NCI-H345 treated with DMSO at 0.1 percent for 48 hours (cell line): ENCODE data around the gene LRRC53.

Source experiments
- DNase-seq: peaks from one replicate; lab custom pipeline; 2025; ENCODE audit not compliant: unreplicated experiment; lab: John Stamatoyannopoulos, UW

The LRRC53 gene, protein sequence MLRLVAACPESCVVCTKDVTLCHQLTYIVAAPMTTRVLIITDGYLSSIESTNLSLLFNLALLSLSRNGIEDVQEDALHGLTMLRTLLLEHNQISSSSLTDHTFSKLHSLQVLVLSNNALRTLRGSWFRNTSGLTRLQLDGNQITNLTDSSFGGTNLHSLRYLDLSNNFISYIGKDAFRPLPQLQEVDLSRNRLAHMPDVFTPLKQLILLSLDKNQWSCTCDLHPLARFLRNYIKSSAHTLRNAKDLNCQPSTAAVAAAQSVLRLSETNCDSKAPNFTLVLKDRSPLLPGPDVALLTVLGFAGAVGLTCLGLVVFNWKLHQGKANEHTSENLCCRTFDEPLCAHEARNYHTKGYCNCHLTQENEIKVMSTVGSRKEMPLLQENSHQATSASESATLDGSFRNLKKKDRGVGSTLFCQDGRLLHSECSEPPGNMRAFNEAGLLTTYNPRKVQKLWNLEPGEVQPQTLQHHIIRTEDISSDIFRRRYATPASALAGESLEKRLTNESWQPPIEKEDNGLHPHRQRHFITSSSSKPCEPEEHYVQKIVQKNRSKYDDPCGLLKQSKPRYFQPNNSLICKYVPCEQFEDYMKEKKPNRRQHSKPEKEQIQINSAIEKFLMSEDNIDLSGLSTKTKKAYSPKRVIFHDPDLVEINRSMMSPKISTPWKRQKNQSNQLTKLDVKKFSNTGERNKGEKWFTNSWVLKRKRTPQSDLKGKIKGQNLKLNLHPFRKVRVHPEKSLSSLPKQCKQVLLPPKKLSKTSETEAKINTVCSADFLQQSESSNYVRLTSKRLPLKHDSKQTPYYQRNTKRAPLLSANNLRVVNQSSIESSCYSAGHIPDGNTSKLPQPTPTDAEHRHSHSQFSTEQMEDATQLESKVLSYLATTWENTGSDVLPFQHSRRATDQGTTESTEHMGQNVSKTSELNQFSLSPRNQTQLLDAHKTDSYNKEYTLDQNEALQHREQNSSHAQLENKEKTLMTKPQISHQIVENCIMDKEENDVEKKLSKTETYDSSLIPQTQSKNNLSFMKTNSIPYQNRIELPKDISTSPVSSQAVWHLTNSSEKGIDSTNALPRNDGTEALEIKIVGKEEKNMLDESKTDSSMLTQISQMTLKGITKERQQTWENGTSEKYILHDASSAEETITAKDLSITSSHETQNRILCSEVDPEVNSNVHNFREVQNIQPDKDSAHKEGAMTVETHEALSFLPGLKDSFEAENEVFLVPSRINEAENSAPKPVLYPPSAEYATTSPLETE

DNA sequence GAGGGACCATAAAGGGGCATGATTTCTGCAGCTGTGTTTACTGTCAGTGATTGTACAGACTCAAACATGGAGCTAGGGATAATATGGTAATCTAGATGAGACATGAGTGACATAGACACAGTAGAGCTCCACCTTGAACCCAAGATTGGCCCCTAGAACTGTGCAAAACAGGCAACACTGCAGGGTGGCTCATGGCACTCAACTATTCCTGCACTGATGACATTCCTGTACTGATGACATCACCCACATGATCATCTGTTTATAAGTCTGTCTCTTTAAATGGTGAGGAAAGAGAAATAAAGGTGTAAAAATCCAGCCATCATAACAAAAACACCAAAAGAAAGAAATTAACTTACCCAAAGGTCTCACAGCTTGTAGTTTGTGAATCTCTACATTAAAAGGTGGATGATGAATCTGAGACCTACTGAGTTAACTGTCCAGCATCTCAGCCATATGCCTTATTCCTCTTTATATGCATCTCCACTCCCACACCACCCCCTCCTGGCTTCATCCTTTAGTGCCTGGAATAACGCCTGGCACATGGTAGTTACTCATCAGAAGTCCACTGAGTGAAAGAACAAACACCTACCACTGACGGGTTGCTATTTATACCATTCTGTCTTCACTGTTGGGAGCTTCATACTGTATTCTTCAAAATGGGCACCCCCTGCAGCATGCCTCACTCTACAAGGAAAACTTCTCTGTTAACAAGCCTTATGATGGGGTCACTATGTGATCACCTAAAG lies at the start of gene LRRC53:
TSS of gene LRRC53 (minus strand) at position 442 of the 746 bp plus-strand sequence. CDS start 29,262 bp downstream, outside the sequence.
- no peak for DNase-seq

DNA sequence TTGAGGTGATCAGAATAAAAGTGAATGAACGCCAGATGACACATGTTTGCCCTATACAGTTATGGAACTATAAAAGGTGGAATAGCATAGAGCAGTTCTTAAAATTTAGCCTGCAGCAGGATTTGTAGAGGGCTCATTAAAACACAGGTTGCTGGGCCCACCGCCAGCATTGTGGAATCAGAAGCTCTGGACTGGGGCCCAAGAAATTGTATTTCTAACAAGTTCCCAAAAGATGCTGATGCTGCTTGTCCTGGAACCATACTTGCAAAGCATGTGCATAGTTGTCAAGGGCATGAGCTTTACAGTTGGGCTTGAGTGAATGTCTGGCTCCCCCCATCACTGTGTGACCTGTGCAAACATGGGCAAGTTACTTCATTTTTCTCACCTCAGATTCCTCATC lies 37.5 kb upstream of the LRRC53 start:
- DNase-seq, result no peak

DNA sequence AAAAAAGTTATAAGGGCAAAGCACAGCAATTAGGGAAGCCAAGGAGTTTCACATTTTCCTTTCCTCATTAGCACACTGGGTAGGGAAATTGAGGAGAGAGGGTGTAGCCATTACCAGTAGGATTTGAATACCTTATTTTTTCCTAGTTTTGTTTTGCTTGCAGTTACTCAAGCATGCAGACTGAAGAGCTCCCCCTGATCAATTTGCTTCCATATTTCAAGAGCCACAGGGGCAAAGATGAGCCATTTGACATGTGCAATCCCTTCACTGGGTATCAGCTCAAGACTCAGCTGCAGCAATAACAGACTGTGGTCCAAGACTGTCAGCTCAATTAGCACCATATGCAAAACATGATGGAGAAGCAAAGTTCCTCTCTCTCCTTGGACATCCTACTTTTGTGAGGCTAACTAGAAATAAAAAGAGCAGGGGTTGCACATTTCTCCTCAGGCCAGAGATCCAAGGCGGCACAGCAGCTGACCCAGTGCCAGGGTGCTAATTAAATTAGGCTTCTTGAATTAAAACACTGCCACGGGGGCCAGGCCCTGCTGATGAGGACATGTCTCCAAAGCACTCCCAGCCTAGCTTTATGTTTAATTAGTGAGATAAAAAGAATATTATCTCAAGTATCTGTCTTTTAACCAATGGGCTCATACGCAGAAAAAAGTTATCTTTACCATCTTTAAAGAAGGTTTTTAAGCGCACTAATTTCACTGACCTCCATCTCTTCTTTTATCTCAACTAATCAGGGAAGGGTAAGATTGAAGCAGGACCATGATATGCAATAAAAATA lies 36.7 kb upstream of the LRRC53 start:
- DNase-seq, result no peak

DNA sequence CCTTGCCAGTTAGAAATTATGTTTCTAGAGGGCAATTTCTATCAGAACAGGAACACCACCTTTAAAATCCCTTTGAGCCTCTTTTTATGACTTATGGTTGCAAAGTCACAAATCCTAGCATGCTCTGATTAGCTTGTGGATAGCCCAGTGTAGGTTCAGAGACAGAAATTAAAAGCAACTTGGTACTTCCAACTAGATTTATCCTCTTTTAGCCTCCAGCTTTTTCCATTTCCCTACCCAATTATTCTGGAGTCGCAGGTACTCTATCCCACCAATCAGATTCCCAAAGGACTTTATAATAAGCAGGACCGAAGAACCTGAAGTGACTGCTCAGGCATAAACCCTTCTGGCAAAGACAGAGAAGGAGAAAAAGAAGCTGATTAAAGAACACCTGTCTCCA lies 33.4 kb upstream of the LRRC53 start:
- DNase-seq, result no peak

DNA sequence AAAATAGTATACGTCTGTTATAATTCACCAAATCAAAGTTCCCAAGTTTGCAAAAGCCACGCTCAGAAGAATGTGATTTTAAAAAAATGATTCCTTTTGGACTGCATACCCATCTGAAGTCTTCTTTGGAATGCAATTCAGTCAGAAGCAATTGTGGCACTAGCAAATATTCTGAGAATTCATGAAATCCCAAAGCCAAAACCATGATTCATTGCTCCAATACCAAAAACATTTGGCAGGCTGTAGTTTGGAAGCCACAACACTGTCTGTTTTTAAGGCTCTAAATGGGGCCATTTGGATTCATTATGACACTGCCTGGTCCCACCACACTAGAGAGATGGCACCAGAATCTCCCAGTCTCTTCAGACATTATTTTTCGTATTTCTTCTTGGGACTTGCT lies 21.8 kb upstream of the LRRC53 start:
- DNase-seq, result no peak

DNA sequence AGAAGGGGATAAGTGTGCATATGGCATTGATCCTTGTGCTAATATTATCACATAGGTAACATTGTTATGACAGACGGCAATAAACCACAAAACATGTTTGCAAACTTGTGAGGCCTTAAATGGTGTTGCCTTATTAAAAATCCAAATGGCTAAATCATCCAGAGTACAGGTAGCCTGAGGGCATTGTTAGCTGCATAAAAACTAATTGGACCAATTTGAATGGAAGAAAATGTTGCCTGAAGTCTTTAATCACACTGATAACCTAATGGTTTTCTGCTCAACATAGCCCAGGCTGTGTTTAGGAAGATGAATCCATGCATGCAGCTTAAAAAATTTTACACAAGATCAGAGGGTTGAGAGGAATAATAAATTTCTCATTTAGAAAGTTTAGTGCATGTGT lies 19.4 kb upstream of the LRRC53 start:
- DNase-seq, result no peak

DNA sequence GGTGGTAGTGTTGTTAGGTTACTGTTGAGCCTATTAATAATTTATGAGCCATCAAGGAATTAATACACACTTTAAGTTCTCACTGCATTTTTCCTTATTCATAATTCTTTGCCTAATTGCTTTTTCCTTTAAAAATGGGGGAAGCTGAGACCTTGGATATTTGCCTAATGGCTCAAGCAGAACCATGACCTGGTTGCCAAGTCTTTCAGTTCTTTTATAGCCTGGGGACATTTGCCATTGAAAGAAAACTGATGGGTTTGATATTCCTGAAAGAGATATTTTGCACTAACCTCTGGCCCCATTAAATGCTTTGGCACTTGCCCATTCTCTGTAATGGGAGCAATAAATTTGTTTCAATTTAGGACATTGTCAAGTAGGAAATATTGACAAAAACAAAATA lies 18.5 kb upstream of the LRRC53 start:
- no peak for DNase-seq

DNA sequence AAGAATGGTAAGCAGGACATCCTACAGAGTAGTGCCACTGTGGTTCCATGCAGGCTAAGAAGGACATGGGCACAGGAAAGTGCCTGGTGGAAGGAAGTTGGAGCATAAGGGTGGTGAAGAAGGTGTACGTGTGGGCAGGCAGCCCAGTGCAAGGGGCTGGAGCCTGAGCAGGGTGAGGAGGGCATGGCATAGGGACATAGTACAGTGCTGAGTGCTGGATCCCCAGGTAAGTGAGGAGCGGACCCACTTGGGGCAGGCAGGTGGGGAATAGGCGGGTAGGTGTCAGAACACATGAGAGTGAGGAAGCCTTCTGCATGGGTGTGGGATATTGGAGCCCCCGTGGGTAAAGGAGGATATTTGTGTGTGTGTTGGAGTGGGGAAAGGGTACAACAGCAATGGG lies 15.7 kb upstream of the LRRC53 start:
- DNase-seq, result peak; percentile 38

DNA sequence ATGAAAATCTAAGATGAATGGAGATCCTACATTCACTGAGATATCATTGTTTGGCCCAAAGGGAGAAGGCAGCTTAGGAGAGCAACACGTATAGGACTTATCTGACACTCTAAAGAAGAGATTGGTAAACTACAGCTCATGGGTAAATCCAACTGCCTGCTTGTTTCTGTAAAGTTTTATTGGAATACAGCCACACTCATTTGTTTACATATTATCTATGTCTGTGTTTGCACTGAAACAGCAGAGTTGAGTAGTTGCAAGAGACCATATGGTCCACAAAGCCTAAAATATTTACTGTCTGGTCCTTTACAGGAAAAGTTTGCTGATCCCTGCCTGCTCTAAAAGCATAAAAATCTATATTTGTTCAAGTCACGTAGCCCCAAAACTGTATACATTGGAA lies 14.3 kb upstream of the LRRC53 start:
- DNase-seq, result peak; percentile 16

DNA sequence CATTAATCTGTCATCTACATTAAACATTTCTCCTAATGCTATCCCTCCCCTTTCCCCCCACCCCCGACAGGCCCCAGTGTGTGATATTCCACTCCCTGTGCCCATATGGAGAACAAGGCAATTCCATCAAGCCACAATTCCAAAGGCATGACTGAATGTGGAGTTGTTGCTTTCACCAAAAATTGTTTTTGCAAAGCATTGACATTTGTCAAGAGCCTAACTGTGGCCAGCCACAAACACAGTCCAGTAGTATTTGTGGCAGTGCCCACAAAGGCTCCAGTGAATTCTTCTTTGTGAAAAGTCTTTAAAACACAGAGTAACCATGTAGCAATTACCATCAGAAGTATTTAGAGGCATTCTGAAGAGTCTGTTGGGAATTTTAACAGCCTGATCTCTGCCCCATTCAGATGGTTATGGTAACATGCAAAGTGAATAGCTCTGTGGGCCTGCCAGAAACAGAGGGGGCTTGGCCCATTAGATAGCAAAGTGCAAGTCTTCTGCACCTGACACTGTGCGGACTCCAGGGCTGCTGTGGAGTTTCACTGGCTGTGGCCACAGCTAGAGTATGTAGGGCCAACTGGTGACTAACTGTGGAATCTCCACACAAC lies 11.6 kb upstream of the LRRC53 start:
- no peak for DNase-seq

DNA sequence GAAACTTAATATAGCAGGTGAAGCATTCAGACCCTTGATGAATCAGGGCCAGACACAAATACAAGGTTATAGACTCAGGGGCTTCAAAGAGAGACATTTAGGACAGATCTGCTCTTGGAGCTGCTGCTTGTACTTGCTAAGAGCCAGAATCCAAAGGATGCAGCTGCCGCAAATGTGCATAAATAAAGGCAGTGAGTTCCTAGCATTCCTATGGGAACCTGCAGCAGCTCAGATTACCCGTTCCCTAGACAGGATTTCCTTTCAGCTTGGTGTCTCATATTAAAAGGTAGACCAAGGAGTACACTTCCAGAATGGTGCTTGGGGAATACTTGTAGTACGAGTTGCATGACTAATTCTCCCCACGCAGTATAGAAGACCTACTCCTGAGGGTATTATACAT lies 9.7 kb upstream of the LRRC53 start:
- no peak for DNase-seq

DNA sequence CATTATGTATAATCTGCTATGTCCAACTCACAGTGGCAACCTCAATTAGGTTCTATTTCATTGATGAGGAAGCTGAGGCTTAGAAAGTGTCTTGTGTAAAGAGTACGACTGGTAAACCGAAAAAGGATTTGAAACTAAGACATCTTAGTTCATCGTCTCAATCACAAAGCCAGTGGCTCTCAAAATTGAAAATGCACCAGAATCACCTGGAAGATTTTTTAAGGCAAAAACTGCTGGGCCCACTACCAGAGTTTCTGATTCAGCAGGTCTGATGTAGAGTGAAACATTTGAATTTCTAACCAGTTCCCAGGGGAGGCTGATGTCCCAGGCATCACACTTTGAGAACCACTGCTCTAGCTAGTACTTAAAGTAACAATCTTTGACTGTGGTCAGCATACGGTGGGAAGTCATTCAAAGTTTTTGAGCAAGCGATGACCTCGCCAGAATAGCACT lies 5.2 kb upstream of the LRRC53 start:
- DNase-seq, result no peak

DNA sequence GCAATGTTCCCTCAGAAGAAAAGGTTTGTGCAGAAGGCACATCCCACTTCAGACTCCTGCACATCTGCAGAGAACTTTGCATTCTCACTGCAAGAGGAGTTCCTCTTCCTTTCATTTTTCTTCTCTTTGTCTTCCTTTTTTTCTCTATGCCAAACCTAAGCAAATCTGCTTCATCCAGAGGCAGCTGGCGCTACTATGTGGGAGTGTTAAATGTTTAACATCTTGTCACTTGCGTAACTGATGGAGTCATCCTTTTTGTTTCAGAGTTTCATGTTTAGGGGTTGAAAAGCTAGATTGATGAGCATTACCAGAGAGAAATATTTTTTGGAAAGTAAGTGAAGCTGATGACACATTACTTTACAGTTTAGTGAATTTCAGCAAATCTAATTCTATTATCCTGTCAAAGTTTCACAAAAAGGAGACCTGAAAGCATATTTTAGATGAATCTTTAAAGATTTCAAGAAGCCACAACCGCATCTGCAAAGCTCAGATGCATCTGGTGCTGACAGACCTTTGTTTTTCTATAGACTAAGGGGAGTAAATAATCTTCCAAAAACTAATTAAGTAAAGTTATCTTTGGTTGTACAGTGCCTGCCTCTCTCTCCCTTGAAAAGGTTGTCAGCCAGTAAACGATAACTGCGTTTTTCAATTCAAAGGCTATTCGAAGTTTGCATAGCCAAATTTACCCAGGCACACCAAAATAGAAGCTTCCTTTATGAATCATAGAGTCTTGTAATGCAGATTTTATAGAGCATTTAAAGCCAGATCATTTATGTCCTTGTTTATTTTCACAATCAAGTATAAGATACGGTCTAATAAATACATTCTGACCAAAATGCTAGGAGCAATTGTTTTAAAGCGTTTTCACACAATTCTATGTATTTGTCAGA lies 1.2 kb upstream of the LRRC53 start:
- no peak for DNase-seq

DNA sequence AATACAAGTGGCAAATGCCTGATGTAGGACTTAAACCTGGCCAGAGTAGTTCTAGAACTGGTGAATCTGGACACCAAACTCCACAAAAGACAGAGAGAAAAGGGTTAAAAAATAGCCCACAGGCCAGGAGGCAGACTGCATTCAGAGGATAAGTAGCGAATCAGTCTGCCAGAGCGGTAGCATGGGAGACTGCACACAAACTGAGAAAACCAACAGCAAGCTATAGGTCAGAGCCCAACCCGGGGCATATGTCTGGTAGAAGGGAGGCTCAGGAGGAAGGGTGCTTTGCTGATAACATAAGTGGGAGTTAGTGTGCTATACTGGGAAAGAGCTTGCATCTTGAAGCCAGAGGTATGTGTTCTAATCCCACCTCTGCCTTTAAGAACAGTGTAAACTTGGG lies 4.0 kb downstream of the LRRC53 start:
- no peak for DNase-seq

DNA sequence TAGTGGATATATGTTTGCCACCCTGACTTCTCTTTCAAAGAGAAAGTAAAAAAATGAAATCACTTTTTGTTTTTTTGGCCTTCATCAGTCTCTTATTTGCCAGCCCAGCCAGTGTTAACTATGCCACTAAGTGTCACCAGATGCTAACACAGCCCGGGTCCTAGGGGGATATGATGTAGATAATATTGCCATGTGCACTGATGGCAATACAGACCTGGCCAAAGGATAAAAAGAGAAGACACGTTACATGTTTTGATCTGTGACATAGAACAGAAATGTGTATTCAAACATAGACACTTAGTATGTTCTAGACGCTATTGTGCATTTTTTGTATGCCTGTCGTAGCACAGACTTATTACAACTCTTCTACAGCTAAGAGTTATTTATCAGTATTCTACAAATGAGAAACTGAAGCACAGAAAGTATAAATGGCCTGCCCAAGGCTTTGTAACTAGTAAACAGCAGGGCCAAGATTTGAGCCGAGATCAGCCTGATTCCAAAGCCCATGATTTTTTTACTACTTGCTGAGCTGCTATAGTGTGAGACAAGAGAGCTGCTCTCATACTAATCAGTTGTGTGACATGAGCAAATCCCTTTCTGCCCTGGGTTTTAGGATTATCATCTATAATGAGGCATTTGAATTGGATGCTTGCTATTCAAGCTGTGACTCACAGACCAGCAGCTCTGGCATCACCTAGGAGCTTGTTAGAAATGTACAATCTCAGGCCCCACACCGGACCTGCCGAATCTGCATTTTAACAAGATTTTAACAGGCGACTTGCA lies 6.3 kb downstream of the LRRC53 start:
- no peak for DNase-seq

DNA sequence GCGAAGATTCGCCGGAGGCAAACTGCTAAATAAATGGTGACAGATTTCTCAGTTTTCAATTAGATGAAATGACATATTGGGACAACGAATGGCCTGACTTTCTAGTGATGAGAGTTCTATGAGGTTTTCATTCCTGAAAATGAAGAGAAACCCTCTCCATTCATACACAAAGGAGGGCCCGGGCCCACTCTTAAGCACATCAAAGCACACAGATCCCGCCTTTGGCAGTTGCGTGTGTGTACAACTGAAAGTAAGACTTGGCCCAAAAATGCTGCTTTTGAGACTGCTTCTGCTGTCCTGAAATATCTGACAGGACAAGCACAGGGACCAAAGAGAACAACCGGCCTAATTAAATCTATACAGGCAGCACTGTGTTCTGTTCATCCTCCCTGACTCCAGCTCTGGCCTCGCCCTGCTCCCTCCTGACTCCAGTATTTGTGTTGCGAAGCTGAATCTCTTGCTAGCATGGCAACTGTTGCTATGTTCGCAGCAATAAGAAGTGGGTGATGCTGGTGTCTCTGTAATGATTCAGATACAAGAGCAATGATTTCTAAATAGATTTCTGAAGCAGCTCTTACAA lies 7.4 kb downstream of the LRRC53 start:
- peak; percentile 84 for DNase-seq
